Mesenchymal stem cell (in vitro differentiated cells and primary cell): ENCODE results near the gene ERGIC1.

Experiments used
- DNase-seq: peaks from one replicate; pipeline ENCODE4 v3.0.0-alpha.2; 2013
- H2AFZ ChIP-seq: one replicate; pipeline ENCODE4 v1.6.1; 2013; ENCODE audit warnings: low read depth, mild to moderate bottlenecking, control low read depth, inconsistent platforms, low read length, moderate library complexity
- H2AK5ac ChIP-seq: 2 replicates; pipeline ENCODE4 v1.6.1; 2013; ENCODE audit warnings: low read length, moderate library complexity, mild to moderate bottlenecking, inconsistent platforms; ENCODE audit not compliant: severe bottlenecking
- H2BK120ac ChIP-seq: one replicate; pipeline ENCODE4 v1.6.1; 2013; ENCODE audit warnings: low read depth, mild to moderate bottlenecking, inconsistent platforms, low read length, moderate library complexity
- H2BK12ac ChIP-seq, 2 experiments: one replicate each; pipeline ENCODE4 v1.6.1; 2013; ENCODE audit warnings: inconsistent platforms in 2 of 2, low read length in 2 of 2, mild to moderate bottlenecking in 2 of 2, moderate library complexity in 2 of 2, control low read depth in 1 of 2
- H2BK15ac ChIP-seq: one replicate; pipeline ENCODE4 v1.6.1; 2013; ENCODE audit warnings: mild to moderate bottlenecking, low read depth, inconsistent platforms; ENCODE audit not compliant: poor library complexity, severe bottlenecking
- H2BK5ac ChIP-seq: 2 replicates; pipeline ENCODE4 v1.6.1; 2013; ENCODE audit warnings: low read depth, mild to moderate bottlenecking, low read length, control low read depth, inconsistent platforms; ENCODE audit not compliant: poor library complexity, severe bottlenecking
- H3K14ac ChIP-seq, 2 experiments: one replicate each; pipeline ENCODE4 v1.6.1; 2013; ENCODE audit warnings: inconsistent platforms in 2 of 2, low read length in 2 of 2, control low read depth in 1 of 2, mild to moderate bottlenecking in 1 of 2, moderate library complexity in 1 of 2
- H3K18ac ChIP-seq, 2 experiments: one replicate each; pipeline ENCODE4 v1.6.1; 2013; ENCODE audit warnings: inconsistent platforms in 2 of 2, low read length in 2 of 2, control low read depth in 1 of 2, low read depth in 1 of 2, mild to moderate bottlenecking in 1 of 2
- H3K23ac ChIP-seq, 2 experiments: one replicate each; pipeline ENCODE4 v1.6.1; 2013; ENCODE audit warnings: inconsistent platforms in 2 of 2, low read length in 2 of 2, mild to moderate bottlenecking in 2 of 2, moderate library complexity in 2 of 2, control low read depth in 1 of 2
- H3K27ac ChIP-seq: 2 replicates; pipeline ENCODE4 v1.5.1; 2013; ENCODE audit warnings: mild to moderate bottlenecking, moderate library complexity, low read length, control low read depth, inconsistent platforms; ENCODE audit not compliant: poor library complexity, severe bottlenecking
- H3K27me3 ChIP-seq, 2 experiments: 2 replicates each; pipeline versions ENCODE4 v1.6.1 to v1.7.0; 2013; ENCODE audit warnings: low read length in 2 of 2, mild to moderate bottlenecking in 2 of 2, moderate library complexity in 2 of 2, control low read depth in 1 of 2, inconsistent platforms in 1 of 2; ENCODE audit not compliant: control insufficient read depth in 1 of 2, insufficient read depth in 1 of 2
- H3K36me3 ChIP-seq, 2 experiments: 2 replicates each; pipeline versions ENCODE4 v1.6.1 to v1.7.0; 2013; ENCODE audit warnings: low read length in 2 of 2, control low read depth in 1 of 2, inconsistent platforms in 1 of 2, low read depth in 1 of 2, mild to moderate bottlenecking in 1 of 2; ENCODE audit not compliant: insufficient read depth in 2 of 2, control insufficient read depth in 1 of 2
- H3K4ac ChIP-seq, 2 experiments: one replicate each; pipeline ENCODE4 v1.6.1; 2013; ENCODE audit warnings: inconsistent platforms in 2 of 2, low read length in 2 of 2, mild to moderate bottlenecking in 2 of 2, moderate library complexity in 2 of 2, control low read depth in 1 of 2, low read depth in 1 of 2
- H3K4me1 ChIP-seq: 2 replicates; pipeline ENCODE4 v1.6.1; 2013; ENCODE audit warnings: low read depth, low read length, control low read depth; ENCODE audit not compliant: control insufficient read depth, insufficient read depth
- H3K4me2 ChIP-seq: 2 replicates; pipeline ENCODE4 v1.6.1; 2013; ENCODE audit warnings: low read length, mild to moderate bottlenecking, inconsistent platforms; ENCODE audit not compliant: poor library complexity, severe bottlenecking
- H3K4me3 ChIP-seq, 2 experiments: 2 replicates each; pipeline versions ENCODE4 v1.5.1 to v1.7.0; 2013; ENCODE audit warnings: low read length in 2 of 2, mild to moderate bottlenecking in 2 of 2, control low read depth in 1 of 2, low read depth in 1 of 2; ENCODE audit not compliant: insufficient read depth in 1 of 2
- H3K79me1 ChIP-seq: replicated peaks from 2 replicates; pipeline ENCODE4 v1.6.1; 2013; ENCODE audit warnings: mild to moderate bottlenecking, control low read depth, low read length, inconsistent platforms; ENCODE audit not compliant: poor library complexity, severe bottlenecking
- H3K9ac ChIP-seq: 2 replicates; pipeline ENCODE4 v1.7.0; 2013; ENCODE audit warnings: mild to moderate bottlenecking, low read length, moderate library complexity
- H3K9me3 ChIP-seq: 2 replicates; pipeline ENCODE4 v1.7.0; 2013; ENCODE audit warnings: mild to moderate bottlenecking, low read length; ENCODE audit not compliant: control insufficient read depth
- H4K8ac ChIP-seq: one replicate; pipeline ENCODE4 v1.6.1; 2013; ENCODE audit warnings: inconsistent platforms, mild to moderate bottlenecking, low read length, moderate library complexity
- H4K91ac ChIP-seq: one replicate; pipeline ENCODE4 v1.6.1; 2013; ENCODE audit warnings: mild to moderate bottlenecking, low read length, inconsistent platforms
- WGBS: methylation state at CpG from one replicate; pipeline ENCODE4 v1.1.7; 2013; ENCODE audit warnings: mixed read lengths; 5-methylcytosine and 5-hydroxymethylcytosine counted together

ERGIC1 gene

DNA sequence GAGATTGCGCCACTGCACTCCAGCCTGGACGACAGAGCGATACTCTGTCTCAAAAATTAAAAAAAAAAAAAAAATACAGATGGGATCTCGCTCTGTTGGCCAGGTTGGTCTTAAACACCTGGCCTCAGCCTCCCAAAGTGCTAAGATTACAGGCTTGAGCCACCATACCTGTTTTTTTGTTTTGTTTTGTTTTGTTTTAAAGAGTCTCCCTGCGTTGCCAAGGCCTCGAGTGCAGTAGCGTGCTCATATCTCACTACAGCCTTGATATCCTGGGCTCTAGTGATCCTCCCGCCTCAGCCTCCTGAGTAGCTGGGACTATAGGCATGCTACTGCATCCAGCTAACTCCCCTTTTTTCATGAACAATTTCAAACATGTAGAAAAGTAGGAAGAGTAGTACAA lies 156.7 kb downstream of the ERGIC1 start:
- no peak overlapping the region for H2AFZ ChIP-seq
- no peak overlapping the region for H3K18ac ChIP-seq
- H3K4ac ChIP-seq: no peak overlapping the region
- H2AK5ac ChIP-seq: no peak overlapping the region
- H3K9me3 ChIP-seq: no peaks in the 10 kb centered on the region
- H3K14ac ChIP-seq: no peak overlapping the region
- no peak for DNase-seq
- H3K9ac ChIP-seq: no peak overlapping the region
- peaks cover 30 to 77% of the 10 kb centered on the region in 2 experiments for H3K36me3 ChIP-seq
- H4K91ac ChIP-seq: no peak overlapping the region
- H3K23ac ChIP-seq: no peak overlapping the region
- no peak overlapping the region for H2BK12ac ChIP-seq
- H3K27me3 ChIP-seq: no peaks in the 10 kb centered on the region
- no peak overlapping the region for H2BK120ac ChIP-seq
- 97% methylated on average over 8 of the region's 8 CpGs for WGBS
- H2BK5ac ChIP-seq: no peak overlapping the region
- H4K8ac ChIP-seq: no peak overlapping the region
- H3K4me3 ChIP-seq: no peak overlapping the region
- H2BK15ac ChIP-seq: no peak overlapping the region
- H3K79me1 ChIP-seq: peaks cover 30% of the 10 kb centered on the region
- no peak overlapping the region for H3K27ac ChIP-seq
- no peak overlapping the region for H3K4me2 ChIP-seq
- peaks cover 5% of the 10 kb centered on the region for H3K4me1 ChIP-seq

DNA sequence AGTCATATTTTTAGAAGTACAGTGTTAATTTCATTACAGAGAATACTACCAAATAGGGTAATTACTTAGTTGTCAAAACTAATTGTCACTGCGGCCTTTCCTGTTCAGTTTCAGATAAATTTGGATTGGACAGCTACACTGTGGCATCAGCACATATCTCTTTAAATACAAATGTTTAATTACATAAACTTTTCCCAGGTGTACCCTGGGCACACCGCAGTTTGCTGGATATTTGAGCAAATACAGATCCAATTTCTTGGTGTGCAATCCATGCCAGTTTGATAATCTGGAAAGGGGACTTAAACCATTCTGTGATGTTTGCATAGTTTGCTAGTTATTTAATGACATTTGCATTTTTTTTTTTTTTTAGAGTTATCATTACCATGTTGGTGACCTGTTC lies 160.4 kb downstream of the ERGIC1 start:
- Histone ChIP-seq H3K79me1 (peaks cover 28% of the 10 kb centered on the region), H3K36me3 (peaks cover 31 to 72% of the 10 kb centered on the region in 2 experiments), H3K18ac (no peak overlapping the region), H3K4me3 (no peak overlapping the region), H2BK12ac (no peak overlapping the region), H2BK120ac (no peak overlapping the region), H4K91ac (no peak overlapping the region), H3K4me2 (no peak overlapping the region), H3K4me1 (peaks cover 2% of the 10 kb centered on the region), H3K27me3 (no peaks in the 10 kb centered on the region), H3K23ac (no peak overlapping the region), H2AK5ac (no peak overlapping the region), H3K14ac (no peak overlapping the region), H2BK5ac (no peak overlapping the region), H4K8ac (no peak overlapping the region), H3K9me3 (no peaks in the 10 kb centered on the region), H3K4ac (no peak overlapping the region), H2AFZ (no peak overlapping the region), H3K27ac (no peak overlapping the region), H3K9ac (no peak overlapping the region), H2BK15ac (no peak overlapping the region)
- WGBS: 100% methylated on average over 2 of the region's 2 CpGs
- no peak for DNase-seq

DNA sequence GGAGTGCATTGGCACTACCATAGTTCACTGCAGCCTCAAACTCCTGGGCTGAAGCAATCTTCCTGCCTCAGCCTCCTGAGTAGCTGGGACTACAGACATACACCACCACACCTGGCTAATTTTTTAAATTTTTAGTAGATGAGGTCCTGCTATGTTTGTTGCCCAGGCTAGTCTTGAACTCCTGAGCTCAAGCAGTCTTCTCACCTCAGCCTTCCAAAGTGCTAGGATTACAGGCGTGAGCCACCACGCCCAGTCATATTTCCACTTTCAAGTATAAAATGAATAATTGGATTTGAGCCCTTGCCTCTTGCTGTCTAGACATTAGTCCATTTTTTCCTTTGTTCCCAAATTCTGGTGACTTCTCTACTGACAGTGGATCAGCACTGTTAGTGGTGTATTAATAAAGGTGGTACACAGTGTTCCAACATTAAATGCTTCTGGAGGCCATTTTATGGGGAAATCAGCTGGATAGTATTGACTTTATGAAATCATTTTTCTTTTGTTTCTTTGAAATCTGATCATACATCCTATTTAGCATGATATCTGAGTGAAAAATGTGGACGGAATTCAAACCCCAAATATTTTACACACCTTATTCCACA lies 165.4 kb downstream of the ERGIC1 start:
- Histone ChIP-seq H3K23ac (no peak overlapping the region), H4K8ac (no peak overlapping the region), H3K4me3 (no peak overlapping the region), H3K4me1 (peaks cover 2% of the 10 kb centered on the region), H4K91ac (no peak overlapping the region), H3K79me1 (peaks cover 38% of the 10 kb centered on the region), H3K4me2 (no peak overlapping the region), H2AK5ac (no peak overlapping the region), H3K9ac (no peak overlapping the region), H3K4ac (no peak overlapping the region), H3K27me3 (no peaks in the 10 kb centered on the region), H2BK15ac (no peak overlapping the region), H2AFZ (no peak overlapping the region), H2BK12ac (no peak overlapping the region), H3K36me3 (peaks cover 23 to 51% of the 10 kb centered on the region in 2 experiments), H3K18ac (no peak overlapping the region), H2BK120ac (no peak overlapping the region), H3K14ac (no peak overlapping the region), H3K9me3 (no peaks in the 10 kb centered on the region), H3K27ac (no peak overlapping the region), H2BK5ac (no peak overlapping the region)
- DNase-seq: no peak
- WGBS: no CpG with 5 or more reads among the region's 3 CpGs

DNA sequence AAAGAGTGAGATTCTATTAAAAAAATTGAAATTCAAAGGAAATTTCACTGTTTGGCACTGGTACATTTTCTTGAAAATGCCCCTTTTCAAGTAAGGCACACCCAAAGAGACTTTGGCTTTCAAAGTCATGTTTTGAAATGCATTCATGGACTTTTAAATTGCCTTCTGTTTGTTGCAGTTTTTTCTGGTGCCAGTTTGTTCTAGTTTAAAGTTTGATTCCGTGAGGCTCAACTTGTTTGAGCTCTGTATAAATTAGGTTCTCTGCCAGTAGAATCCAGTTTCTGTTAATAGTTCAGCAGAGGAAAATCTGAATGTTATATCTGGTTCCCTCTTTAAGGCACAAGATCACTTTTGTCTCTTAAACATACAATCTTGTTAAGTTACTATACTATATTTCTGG lies 165.9 kb downstream of the ERGIC1 start:
- no peak overlapping the region for H3K4ac ChIP-seq
- no peak overlapping the region for H2BK120ac ChIP-seq
- H3K4me2 ChIP-seq: no peak overlapping the region
- 82% methylated on average over 1 of the region's 1 CpG for WGBS
- no peak overlapping the region for H2AK5ac ChIP-seq
- H3K18ac ChIP-seq: no peak overlapping the region
- H3K9me3 ChIP-seq: no peaks in the 10 kb centered on the region
- H3K79me1 ChIP-seq: peaks cover 39% of the 10 kb centered on the region
- no peak overlapping the region for H3K27ac ChIP-seq
- no peak overlapping the region for H2AFZ ChIP-seq
- H2BK15ac ChIP-seq: no peak overlapping the region
- no peak overlapping the region for H4K91ac ChIP-seq
- H3K14ac ChIP-seq: no peak overlapping the region
- H3K4me1 ChIP-seq: peaks cover 2% of the 10 kb centered on the region
- H3K4me3 ChIP-seq: no peak overlapping the region
- H2BK12ac ChIP-seq: no peak overlapping the region
- H3K27me3 ChIP-seq: no peaks in the 10 kb centered on the region
- no peak for DNase-seq
- H4K8ac ChIP-seq: no peak overlapping the region
- peaks cover 22 to 46% of the 10 kb centered on the region in 2 experiments for H3K36me3 ChIP-seq
- H3K9ac ChIP-seq: no peak overlapping the region
- H3K23ac ChIP-seq: no peak overlapping the region
- H2BK5ac ChIP-seq: no peak overlapping the region
